Measurements from ENCODE around the gene ITGA7.
A peak's percentile ranks its signal among the peaks of the same experiment; 100 is the strongest.

DNA sequence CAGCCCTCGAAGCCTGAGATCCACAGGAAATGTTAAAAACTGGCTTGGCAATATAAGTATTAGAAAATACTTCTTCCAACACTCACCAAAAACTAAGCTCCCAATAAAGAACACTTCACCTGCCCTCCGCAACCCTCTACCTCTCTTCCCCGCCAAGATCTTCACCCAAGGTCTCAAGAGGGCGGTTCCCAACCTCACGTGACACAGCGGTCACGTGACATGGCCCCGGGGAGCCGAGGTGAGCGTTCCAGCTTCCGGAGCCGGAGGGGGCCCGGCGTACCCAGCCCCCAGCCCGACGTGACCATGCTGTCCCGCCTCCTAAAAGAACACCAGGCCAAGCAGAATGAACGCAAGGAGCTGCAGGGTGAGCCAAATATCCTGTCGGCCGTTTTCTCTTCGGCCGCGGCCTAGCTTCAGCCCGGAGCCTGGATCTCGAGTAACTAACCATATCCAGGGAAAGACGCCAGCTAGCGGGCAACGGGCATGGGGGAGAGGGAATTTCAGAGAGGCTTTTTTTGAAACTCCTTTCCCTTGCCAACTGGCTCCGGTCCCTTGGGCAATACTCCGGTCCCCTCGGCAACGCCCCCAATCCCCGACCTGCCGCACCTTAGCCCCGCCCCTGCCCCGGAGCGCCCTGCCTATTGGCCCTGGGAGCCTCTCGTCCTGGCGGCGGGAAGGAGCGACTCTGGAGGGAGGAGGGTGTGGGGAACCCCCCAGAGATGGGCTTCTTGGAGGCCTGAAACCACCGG lies 8.3 kb upstream of the ITGA7 start, which contains the start of gene BLOC1S1:
- TF ChIP-seq, protein P1, sequence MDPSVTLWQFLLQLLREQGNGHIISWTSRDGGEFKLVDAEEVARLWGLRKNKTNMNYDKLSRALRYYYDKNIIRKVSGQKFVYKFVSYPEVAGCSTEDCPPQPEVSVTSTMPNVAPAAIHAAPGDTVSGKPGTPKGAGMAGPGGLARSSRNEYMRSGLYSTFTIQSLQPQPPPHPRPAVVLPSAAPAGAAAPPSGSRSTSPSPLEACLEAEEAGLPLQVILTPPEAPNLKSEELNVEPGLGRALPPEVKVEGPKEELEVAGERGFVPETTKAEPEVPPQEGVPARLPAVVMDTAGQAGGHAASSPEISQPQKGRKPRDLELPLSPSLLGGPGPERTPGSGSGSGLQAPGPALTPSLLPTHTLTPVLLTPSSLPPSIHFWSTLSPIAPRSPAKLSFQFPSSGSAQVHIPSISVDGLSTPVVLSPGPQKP (IDR thresholded peaks at IDR 0.05; ENCODE audit: borderline replicate concordance, low read depth, low read length): 0 out of 2 replicates have a peak, but pooled peaks have one; percentile 11
- TF ChIP-seq, protein P2, sequence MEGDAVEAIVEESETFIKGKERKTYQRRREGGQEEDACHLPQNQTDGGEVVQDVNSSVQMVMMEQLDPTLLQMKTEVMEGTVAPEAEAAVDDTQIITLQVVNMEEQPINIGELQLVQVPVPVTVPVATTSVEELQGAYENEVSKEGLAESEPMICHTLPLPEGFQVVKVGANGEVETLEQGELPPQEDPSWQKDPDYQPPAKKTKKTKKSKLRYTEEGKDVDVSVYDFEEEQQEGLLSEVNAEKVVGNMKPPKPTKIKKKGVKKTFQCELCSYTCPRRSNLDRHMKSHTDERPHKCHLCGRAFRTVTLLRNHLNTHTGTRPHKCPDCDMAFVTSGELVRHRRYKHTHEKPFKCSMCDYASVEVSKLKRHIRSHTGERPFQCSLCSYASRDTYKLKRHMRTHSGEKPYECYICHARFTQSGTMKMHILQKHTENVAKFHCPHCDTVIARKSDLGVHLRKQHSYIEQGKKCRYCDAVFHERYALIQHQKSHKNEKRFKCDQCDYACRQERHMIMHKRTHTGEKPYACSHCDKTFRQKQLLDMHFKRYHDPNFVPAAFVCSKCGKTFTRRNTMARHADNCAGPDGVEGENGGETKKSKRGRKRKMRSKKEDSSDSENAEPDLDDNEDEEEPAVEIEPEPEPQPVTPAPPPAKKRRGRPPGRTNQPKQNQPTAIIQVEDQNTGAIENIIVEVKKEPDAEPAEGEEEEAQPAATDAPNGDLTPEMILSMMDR (conservative IDR thresholded peaks at IDR 0.05; ENCODE audit: low read depth, low read length): no peak
- TF ChIP-seq POLR2A (IDR thresholded peaks at IDR 0.05; ENCODE audit: low read depth, low read length) (no peak), RAD21 (IDR thresholded peaks at IDR 0.05; ENCODE audit: low read length) (no peak)
- TF ChIP-seq, protein P3, sequence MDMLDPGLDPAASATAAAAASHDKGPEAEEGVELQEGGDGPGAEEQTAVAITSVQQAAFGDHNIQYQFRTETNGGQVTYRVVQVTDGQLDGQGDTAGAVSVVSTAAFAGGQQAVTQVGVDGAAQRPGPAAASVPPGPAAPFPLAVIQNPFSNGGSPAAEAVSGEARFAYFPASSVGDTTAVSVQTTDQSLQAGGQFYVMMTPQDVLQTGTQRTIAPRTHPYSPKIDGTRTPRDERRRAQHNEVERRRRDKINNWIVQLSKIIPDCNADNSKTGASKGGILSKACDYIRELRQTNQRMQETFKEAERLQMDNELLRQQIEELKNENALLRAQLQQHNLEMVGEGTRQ (IDR thresholded peaks at IDR 0.05; ENCODE audit: low read depth, low read length): peak; percentile 100

Data from IMR-90 (cell line).